K562 (cell line): ENCODE data around the gene SRRD. TPM values are rescaled to one million over a fixed set of nuclear protein-coding genes. Genes with fewer than 3 reads are reported as not detected.

Source experiments
- ATAC-seq: fragments of 200-7000 bp; cut with Tn5 transposase; 3 replicates; pipeline ENCODE4 v1.9.1; 2020; ENCODE audit warnings: moderate library complexity
- BruUV-seq: library from RNA; stranded (reverse); fragments of 400-500 nt; replicated peaks from 2 replicates; lab custom pipeline; 2021; lab: Mats Ljungman, UMichigan
- CTCF ChIA-PET: fragments of 300-600 bp; formaldehyde crosslinking; extraction: SDS; loops from one replicate; lab custom pipeline; 2021; ENCODE audit warnings: low intra/inter-chr PET ratio; lab: Yijun Ruan, JAX
- POLR2A ChIA-PET: fragments of 300-600, 350-650 bp; sonication (Branson Sonifier 250); formaldehyde crosslinking; extraction: SDS; loops from one replicate; lab custom pipeline; 2021; ENCODE audit warnings: antibody characterized with exemption, inconsistent platforms; lab: Yijun Ruan, JAX
- DNase-seq, 4 experiments: peaks; one replicate each; pipeline versions ENCODE4 v3.0.0 to v3.0.0-alpha.2; 2011 to 2018; ENCODE audit warnings: low spot score in 3 of 4, mixed read lengths in 3 of 4; ENCODE audit errors: extremely low read depth in 1 of 4
- FAIRE-seq: peaks from 2 replicates; lab custom pipeline; 2011; peaks lifted over from hg19 to GRCh38; lab: Jason Lieb, UNC
- H2AFZ ChIP-seq: 2 replicates; pipeline ENCODE4 v1.6.0; 2011; ENCODE audit warnings: low read depth, low read length, control low read depth, inconsistent platforms
- H3K27ac ChIP-seq: fragments of 200-600 bp; 3 replicates; pipeline ENCODE4 v1.8.0; 2011; ENCODE audit warnings: low read depth, mild to moderate bottlenecking, control low read depth, inconsistent platforms, low read length, moderate library complexity, mixed read lengths; ENCODE audit errors: extremely low read depth
- H3K27me3 ChIP-seq, 2 experiments: fragments of 300-600 bp in 1 of 2; 2 replicates in 1 of 2; 3 replicates in 1 of 2; pipeline versions ENCODE4 v1.6.0 to v1.8.0; 2011; ENCODE audit warnings: inconsistent platforms in 2 of 2, low read length in 2 of 2, mild to moderate bottlenecking in 1 of 2, mixed read lengths in 1 of 2, moderate library complexity in 1 of 2; ENCODE audit not compliant: control insufficient read depth in 2 of 2, insufficient read depth in 2 of 2
- H3K36me3 ChIP-seq: fragments of 300-600 bp; 3 replicates; pipeline ENCODE4 v1.8.0; 2011; ENCODE audit warnings: mild to moderate bottlenecking, low read length, inconsistent platforms; ENCODE audit not compliant: control insufficient read depth, insufficient read depth
- H3K4me1 ChIP-seq, 2 experiments: fragments of 200-600 bp in 1 of 2; replicated peaks in 1 of 2; 2 replicates in 1 of 2; 3 replicates in 1 of 2; pipeline versions ENCODE4 v1.5.1 to v1.8.0; 2011; ENCODE audit warnings: inconsistent platforms in 2 of 2, low read length in 2 of 2, mild to moderate bottlenecking in 1 of 2, mixed read lengths in 1 of 2, moderate library complexity in 1 of 2; ENCODE audit not compliant: control insufficient read depth in 2 of 2, insufficient read depth in 2 of 2
- H3K4me2 ChIP-seq: 2 replicates; pipeline ENCODE4 v1.6.1; 2011; ENCODE audit warnings: low read length, control low read depth, inconsistent platforms, mixed read lengths; ENCODE audit not compliant: insufficient read depth
- H3K4me3 ChIP-seq: fragments of 200-600 bp; sonication (generic), shearing (Covaris generic); 2 replicates; pipeline ENCODE4 v1.5.1; 2016; ENCODE audit warnings: control low read depth, inconsistent platforms
- H3K79me2 ChIP-seq: fragments of 200-600 bp; 3 replicates; pipeline ENCODE4 v1.8.0; 2011; ENCODE audit warnings: low read length, inconsistent platforms; ENCODE audit not compliant: control insufficient read depth, insufficient read depth
- H3K9ac ChIP-seq, 2 experiments: 2 replicates each; pipeline versions ENCODE4 v1.6.0 to v1.6.1; 2011; ENCODE audit warnings: low read depth in 2 of 2, low read length in 2 of 2, control low read depth in 1 of 2, inconsistent platforms in 1 of 2, mild to moderate bottlenecking in 1 of 2, mixed read lengths in 1 of 2; ENCODE audit not compliant: insufficient read depth in 1 of 2
- H3K9me1 ChIP-seq: one replicate; pipeline ENCODE4 v1.6.0; 2011; ENCODE audit warnings: inconsistent platforms, mild to moderate bottlenecking, low read length, moderate library complexity; ENCODE audit not compliant: control insufficient read depth, insufficient read depth
- H3K9me3 ChIP-seq: replicated peaks from 2 replicates; pipeline ENCODE4 v1.5.1; 2011; ENCODE audit warnings: low read depth, low read length, inconsistent platforms; ENCODE audit not compliant: control insufficient read depth, insufficient read depth
- H4K20me1 ChIP-seq: replicated peaks from 2 replicates; pipeline ENCODE4 v1.6.1; 2011; ENCODE audit warnings: low read length, inconsistent platforms, mixed read lengths; ENCODE audit not compliant: control insufficient read depth, insufficient read depth
- ATF3 ChIP-seq, 2 experiments: fragments of 450-650 bp in 1 of 2; sonication (generic) in 1 of 2; formaldehyde crosslinking in 1 of 2; IDR thresholded peaks in 1 of 2; conservative IDR thresholded peaks in 1 of 2; 2 replicates each; pipeline versions ENCODE4 v1.6.1 to v1.8.1; 2016 to 2023; ENCODE audit warnings: mild to moderate bottlenecking in 2 of 2, moderate library complexity in 2 of 2, inconsistent platforms in 1 of 2, missing genetic modification reagents in 1 of 2
- ATF7 ChIP-seq: fragments of 450-650 bp; IDR thresholded peaks from 2 replicates; pipeline ENCODE4 v1.7.1; 2014; ENCODE audit warnings: mild to moderate bottlenecking, moderate library complexity
- GABPA ChIP-seq: fragments of 200-800 bp; sonication (Bioruptor generic); conservative IDR thresholded peaks from 2 replicates; pipeline ENCODE4 v1.6.1; 2016; ENCODE audit warnings: low read depth, missing genetic modification characterization, missing compliant biosample characterization
- MYNN ChIP-seq, 2 experiments: sonication (generic); formaldehyde crosslinking in 1 of 2; IDR thresholded peaks; 2 replicates each; pipeline versions ENCODE4 v1.5.0 to v1.6.1; 2016 to 2020; ENCODE audit warnings: antibody characterized with exemption in 1 of 2, missing genetic modification reagents in 1 of 2
- NFIC ChIP-seq: fragments of 450-650 bp; IDR thresholded peaks from 2 replicates; pipeline ENCODE4 v1.6.1; 2017; ENCODE audit warnings: mild to moderate bottlenecking, inconsistent platforms
- ZBTB8A ChIP-seq: fragments of 450-650 bp; IDR thresholded peaks from 2 replicates; pipeline ENCODE4 v1.6.1; 2018; ENCODE audit warnings: mild to moderate bottlenecking, moderate library complexity; ENCODE audit not compliant: partially characterized antibody
- ZNF511 ChIP-seq: sonication (generic); formaldehyde crosslinking; IDR thresholded peaks from 2 replicates; pipeline ENCODE4 v1.8.0; 2022; ENCODE audit warnings: mild to moderate bottlenecking, missing genetic modification reagents
- WGBS: fragments of 100-300 bp; shearing (Covaris generic); methylation state at CpG from one replicate; pipeline ENCODE4 v1.1.6; 2016; ENCODE audit warnings: low coverage, mixed read lengths; ENCODE audit not compliant: insufficient coverage; ENCODE audit errors: missing lambda C conversion rate; 5-methylcytosine and 5-hydroxymethylcytosine counted together
- in situ Hi-C: fragments of 300-500 bp; cut with MboI; formaldehyde crosslinking; loops from 4 replicates; pipeline ENCODE4 v1.15.0; 2018; ENCODE audit warnings: inconsistent platforms, mixed read lengths
- intact Hi-C: fragments of 100-400 bp; cut with micrococcal nuclease; formaldehyde crosslinking; loops from 2 replicates; pipeline ENCODE4 v1.14.2; 2022
- polyA plus RNA-seq, 8 experiments: library from polyadenylated mRNA; depleted of rRNA in 4 of 8; stranded (reverse) in 5 of 8; unstranded in 3 of 8; fragments of >200 nt; fragmentation: Nextera tagmentation in 2 of 8; fragmentation: Illumina TruSeq in 1 of 8; extraction: Ambion mirVana in 2 of 8; extraction: Trizol in 1 of 8; gene quantifications; 2 replicates each; pipeline versions ENCODE4 v1.2.1 to v1.2.3, GENCODE V29; 2011 to 2014; ENCODE audit warnings: inconsistent platforms in 1 of 8, missing spikeins in 1 of 8
- total RNA-seq, 7 experiments: library from RNA; depleted of rRNA in 6 of 7; stranded (reverse); fragments of >200 nt in 6 of 7; fragmentation: Illumina TruSeq in 2 of 7; extraction: Trizol in 2 of 7; gene quantifications; 2 replicates each; pipeline versions ENCODE4 v1.2.1 to v1.2.3, GENCODE V29; 2011 to 2021; ENCODE audit warnings: low replicate concordance in 1 of 7

Gene SRRD
- total and polyA plus RNA-seq, 9 of the 15 experiments (the other 6 are each of a cell fraction or from before 2014, with no cell fraction given), result 4.9 to 59.4 (median 34.4) TPM

GRCh38 chr22:26486394-26486793, 2.7 kb downstream of the SRRD start (continued):
- TF ChIP-seq ZNF511 (CRISPR knock-in tag), result no peak
- TF ChIP-seq ZBTB8A, result no peak
- TF ChIP-seq ATF7, result 0 out of 2 replicates have a peak, but pooled peaks have one; percentile 25
- peak; percentile 84 for TF ChIP-seq ATF3 (IDR thresholded peaks at IDR 0.05)
- no peak for TF ChIP-seq ATF3 (CRISPR knock-in tag; conservative IDR thresholded peaks at IDR 0.05)
- no peak for TF ChIP-seq MYNN (IDR thresholded peaks at IDR 0.05)
- TF ChIP-seq MYNN (CRISPR knock-in tag; IDR thresholded peaks at IDR 0.05), result no peak

- in situ Hi-C loops (no loop called here), intact Hi-C loops (loop anchor here (10.0 kb wide), 1 partner anchor 97 kb away; no protein-coding TSS in a partner anchor)
- no peaks in the 10 kb centered on the region for H3K9me1 ChIP-seq
- ChIA-PET CTCF (no interaction called here), POLR2A (no interaction called here)
- peaks cover 56% of the 10 kb centered on the region for H3K79me2 ChIP-seq
- ATAC-seq (no peak), FAIRE-seq (no peak), DNase-seq (no peak)
- WGBS, result 60% methylated on average over 3 of the region's 3 CpGs
- H3K4me1 ChIP-seq, result peaks cover 13 to 20% of the 10 kb centered on the region in 2 experiments; a peak in 4 of 5 replicates
- peak; percentile 35 for TF ChIP-seq NFIC
- no peak for TF ChIP-seq GABPA (tag)
- no TSS peak for BruUV-seq
- no peaks in the 10 kb centered on the region for H3K27me3 ChIP-seq
- H2AFZ ChIP-seq, result no peak overlapping the region
- no peaks in the 10 kb centered on the region for H3K9me3 ChIP-seq
- no peaks in the 10 kb centered on the region for H4K20me1 ChIP-seq
- no peak overlapping the region for H3K4me3 ChIP-seq
- H3K36me3 ChIP-seq, result peaks cover 73% of the 10 kb centered on the region
- H3K27ac ChIP-seq, result no peak overlapping the region
- no peak overlapping the region for H3K9ac ChIP-seq
- H3K4me2 ChIP-seq, result no peak overlapping the region
Measured at GRCh38 chr22:26487996-26488395, 4.3 kb downstream of the SRRD start.
